Suprapubic skin (tissue), 3 donors: ENCODE data around the gene LTBP3.

ENCODE experiments used
- CTCF ChIP-seq, 2 donors: fragments of 200-600 bp in 1 of 2; fragments of 450-650 bp in 1 of 2; sonication (generic) in 1 of 2; IDR thresholded peaks; one replicate each; pipeline ENCODE4 v1.5.1; 2016 to 2019; ENCODE audit warnings: antibody characterized with exemption in 2 of 2, mild to moderate bottlenecking in 1 of 2, moderate library complexity in 1 of 2
- POLR2AphosphoS5 ChIP-seq, 3 donors: sonication (generic); formaldehyde crosslinking; IDR thresholded peaks; one replicate each; pipeline ENCODE4 v1.6.1; 2017; ENCODE audit warnings: antibody characterized with exemption in 3 of 3

GRCh38 chr11:65501472-65502273, 56.5 kb downstream of the LTBP3 start:
- TF ChIP-seq CTCF (IDR thresholded peaks at IDR 0.05) (no peak), POLR2AphosphoS5 (IDR thresholded peaks at IDR 0.05) (peak in 1 of 3 donors; percentile 50)
